ENCODE measurements around the gene CAND1.

The CAND1 gene

GRCh38 chr12:67254372-67255026 lies 14.7 kb upstream of the CAND1 start:
- Histone ChIP-seq H4K20me1 (no peaks in the 10 kb centered on the region), H3K36me3 (no peaks in the 10 kb centered on the region), H3K4me1 (no peaks in the 10 kb centered on the region), H3K4me2 (no peak overlapping the region), H3K4me3 (no peak overlapping the region), H3K27me3 (no peaks in the 10 kb centered on the region), H3K27ac (no peak overlapping the region), H3K9me3 (no peaks in the 10 kb centered on the region), H3K9ac (no peak overlapping the region)
- no peak for TF ChIP-seq Cebpa-rat (IDR thresholded peaks at IDR 0.05)

- no peaks in the 10 kb centered on the region for H3K36me3 ChIP-seq
- H4K20me1 ChIP-seq, result no peaks in the 10 kb centered on the region
- no peaks in the 10 kb centered on the region for H3K27me3 ChIP-seq
- no peak for TF ChIP-seq Cebpa-rat (IDR thresholded peaks at IDR 0.05)
- H3K9me3 ChIP-seq, result no peaks in the 10 kb centered on the region
- no peak overlapping the region for H3K27ac ChIP-seq
- no peak overlapping the region for H3K4me2 ChIP-seq
- no peak overlapping the region for H3K4me3 ChIP-seq
- H3K4me1 ChIP-seq, result no peaks in the 10 kb centered on the region
- no peak overlapping the region for H3K9ac ChIP-seq
Observed at GRCh38 chr12:67256649-67257048, 12.5 kb upstream of the CAND1 start.

GRCh38 chr12:67263471-67263870 lies 5.7 kb upstream of the CAND1 start:
- no peak overlapping the region for H3K9ac ChIP-seq
- no peak overlapping the region for H3K4me3 ChIP-seq
- no peak overlapping the region for H3K4me2 ChIP-seq
- peaks cover 10% of the 10 kb centered on the region for H3K4me1 ChIP-seq
- no peaks in the 10 kb centered on the region for H3K36me3 ChIP-seq
- no peak for TF ChIP-seq Cebpa-rat (IDR thresholded peaks at IDR 0.05)
- no peaks in the 10 kb centered on the region for H4K20me1 ChIP-seq
- 0 out of 2 replicates have a peak, but pooled peaks cover 6% of the 10 kb centered on the region for H3K9me3 ChIP-seq
- no peak overlapping the region for H3K27ac ChIP-seq
- no peaks in the 10 kb centered on the region for H3K27me3 ChIP-seq

- Histone ChIP-seq H3K27me3 (no peaks in the 10 kb centered on the region), H3K4me1 (peaks cover 28% of the 10 kb centered on the region), H3K36me3 (peaks cover 10% of the 10 kb centered on the region; the same call in 1 of the 2 replicates), H3K9ac (peak overlapping the region; percentile 98), H3K4me2 (peak overlapping the region; percentile 88), H3K9me3 (0 out of 2 replicates have a peak, but pooled peaks cover 6% of the 10 kb centered on the region), H4K20me1 (peaks cover 38% of the 10 kb centered on the region), H3K4me3 (peak overlapping the region; percentile 94), H3K27ac (peak overlapping the region; percentile 98)
- TF ChIP-seq Cebpa-rat (IDR thresholded peaks at IDR 0.05), result no peak
Observed at GRCh38 chr12:67268335-67268895, 743 bp upstream of the CAND1 start.

DNA sequence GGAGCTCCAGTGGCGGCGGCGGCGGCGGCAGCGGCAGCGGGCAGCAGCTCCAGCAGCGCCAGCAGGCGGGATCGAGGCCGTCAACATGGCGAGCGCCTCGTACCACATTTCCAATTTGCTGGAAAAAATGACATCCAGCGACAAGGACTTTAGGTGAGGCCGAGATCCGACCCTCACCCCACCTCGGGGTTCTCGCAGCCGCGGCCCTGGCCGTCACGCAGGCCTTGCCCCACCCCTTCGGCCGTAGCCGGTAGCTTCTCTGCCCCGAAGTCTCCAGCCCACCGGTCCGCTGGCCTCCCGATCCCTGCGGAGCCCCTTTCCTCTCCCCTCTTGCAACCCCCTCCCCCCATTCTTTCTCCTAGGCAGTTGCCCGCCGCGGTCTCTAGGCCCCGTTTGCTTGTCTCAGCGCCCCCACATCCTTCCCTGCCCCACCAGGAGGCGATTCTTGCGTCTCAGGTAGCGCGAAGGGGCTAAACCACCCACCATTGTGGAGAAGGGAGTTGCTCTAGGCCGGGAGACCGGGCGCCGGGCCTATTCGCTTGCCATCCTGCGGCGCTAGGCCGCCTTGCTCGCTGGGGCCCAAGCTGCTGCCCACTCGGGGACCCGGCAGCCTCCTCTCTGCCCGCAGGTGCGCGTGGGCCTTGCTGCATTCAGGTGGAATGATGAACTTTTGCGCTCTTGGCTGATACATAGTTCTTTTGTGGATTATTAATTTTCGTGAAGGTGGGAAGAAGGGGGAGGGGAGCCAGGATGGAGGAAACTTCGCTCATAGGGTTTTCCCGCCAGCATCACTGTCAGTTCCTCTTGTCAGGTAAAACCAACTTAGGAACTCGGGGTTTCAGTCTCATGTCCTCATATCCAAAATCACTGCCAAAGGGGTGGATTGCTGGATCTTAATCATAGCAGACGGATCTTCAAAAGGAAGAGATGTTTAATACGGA lies 745 bp downstream of the CAND1 start:
- no peak for TF ChIP-seq Cebpa-rat (IDR thresholded peaks at IDR 0.05)
- Histone ChIP-seq H3K4me2 (peak overlapping the region; percentile 88), H3K27ac (peak overlapping the region; percentile 98), H4K20me1 (peaks cover 53% of the 10 kb centered on the region), H3K4me1 (peaks cover 28% of the 10 kb centered on the region), H3K4me3 (peak overlapping the region; percentile 94), H3K36me3 (peaks cover 24% of the 10 kb centered on the region; the same call in 1 of the 2 replicates), H3K9me3 (0 out of 2 replicates have a peak, but pooled peaks cover 6% of the 10 kb centered on the region), H3K27me3 (no peaks in the 10 kb centered on the region), H3K9ac (peak overlapping the region; percentile 98)

DNA sequence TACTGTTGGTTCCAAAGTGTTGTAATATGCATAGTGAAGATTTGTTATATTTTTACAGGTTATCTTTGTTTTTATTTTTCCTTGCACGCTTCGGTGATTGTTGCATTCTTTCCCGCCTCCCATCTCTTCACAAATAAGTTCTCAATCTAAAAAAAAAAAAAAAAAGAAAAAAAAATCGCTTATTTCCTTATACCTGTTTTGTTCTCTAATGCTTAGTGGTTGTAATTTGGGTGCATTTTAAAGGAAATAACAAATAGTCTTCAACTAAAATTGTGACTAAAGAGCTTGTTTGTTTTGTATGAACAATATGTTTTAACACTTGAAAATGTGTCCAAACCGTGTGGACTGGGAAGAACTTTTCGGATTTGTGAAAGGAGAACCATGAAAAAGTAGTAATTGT lies 1.5 kb downstream of the CAND1 start:
- 0 out of 2 replicates have a peak, but pooled peaks cover 6% of the 10 kb centered on the region for H3K9me3 ChIP-seq
- H3K36me3 ChIP-seq, result peaks cover 30% of the 10 kb centered on the region; the same call in 1 of the 2 replicates
- H3K27me3 ChIP-seq, result no peaks in the 10 kb centered on the region
- H3K27ac ChIP-seq, result peak overlapping the region; percentile 98
- TF ChIP-seq Cebpa-rat (IDR thresholded peaks at IDR 0.05), result no peak
- peak overlapping the region; percentile 88 for H3K4me2 ChIP-seq
- peaks cover 28% of the 10 kb centered on the region for H3K4me1 ChIP-seq
- peaks cover 60% of the 10 kb centered on the region for H4K20me1 ChIP-seq
- H3K9ac ChIP-seq, result peak overlapping the region; percentile 98
- peak overlapping the region; percentile 94 for H3K4me3 ChIP-seq

DNA sequence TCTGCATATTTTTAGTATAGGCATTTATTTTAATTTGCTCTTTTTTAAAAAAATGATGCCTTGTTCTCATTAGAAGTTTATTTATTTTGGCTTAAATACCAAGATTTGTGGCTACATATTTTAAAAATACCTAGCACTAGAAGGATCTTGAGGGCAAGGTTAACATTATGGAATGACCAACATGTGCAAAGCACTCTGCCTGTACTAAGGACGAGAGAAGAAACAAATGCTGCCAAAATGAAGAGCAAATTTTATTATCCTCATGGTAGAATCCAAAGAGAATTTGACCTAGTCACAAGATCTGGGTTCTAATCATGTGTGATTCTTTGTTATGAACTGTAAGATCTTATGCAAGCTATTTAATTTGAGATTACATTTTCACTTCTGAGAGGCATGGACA lies 2.8 kb downstream of the CAND1 start:
- no peak for TF ChIP-seq Cebpa-rat (IDR thresholded peaks at IDR 0.05)
- peaks cover 37% of the 10 kb centered on the region; the same call in 1 of the 2 replicates for H3K36me3 ChIP-seq
- peak overlapping the region; percentile 88 for H3K4me2 ChIP-seq
- peaks cover 74% of the 10 kb centered on the region for H4K20me1 ChIP-seq
- H3K9me3 ChIP-seq, result no peaks in the 10 kb centered on the region
- H3K4me1 ChIP-seq, result peaks cover 28% of the 10 kb centered on the region
- no peaks in the 10 kb centered on the region for H3K27me3 ChIP-seq
- H3K4me3 ChIP-seq, result no peak overlapping the region
- no peak overlapping the region for H3K27ac ChIP-seq
- H3K9ac ChIP-seq, result no peak overlapping the region

DNA sequence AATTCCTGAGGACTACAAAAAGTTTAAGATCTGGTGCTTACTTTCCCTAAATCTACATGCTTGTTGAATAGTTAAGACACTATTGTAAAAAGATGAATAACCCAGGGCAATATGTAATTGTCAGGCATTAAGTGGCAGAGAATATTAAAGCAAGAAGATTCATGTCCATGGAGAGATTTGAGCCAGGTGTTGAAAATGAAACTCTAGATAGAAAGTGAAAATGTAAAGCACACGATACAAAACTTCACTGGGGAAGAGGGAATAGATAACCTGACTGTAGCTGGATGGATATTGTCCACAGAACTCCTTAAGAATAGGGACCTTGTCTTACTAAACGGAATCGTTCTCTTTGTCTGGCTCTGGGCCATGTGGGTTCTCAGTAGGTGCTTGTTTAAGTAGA lies 5.0 kb downstream of the CAND1 start:
- no peak for TF ChIP-seq Cebpa-rat (IDR thresholded peaks at IDR 0.05)
- Histone ChIP-seq H4K20me1 (peaks cover 96% of the 10 kb centered on the region), H3K27me3 (no peaks in the 10 kb centered on the region), H3K4me1 (peaks cover 18% of the 10 kb centered on the region), H3K36me3 (peaks cover 54% of the 10 kb centered on the region), H3K9me3 (no peaks in the 10 kb centered on the region), H3K4me2 (no peak overlapping the region), H3K9ac (no peak overlapping the region), H3K27ac (no peak overlapping the region), H3K4me3 (no peak overlapping the region)

DNA sequence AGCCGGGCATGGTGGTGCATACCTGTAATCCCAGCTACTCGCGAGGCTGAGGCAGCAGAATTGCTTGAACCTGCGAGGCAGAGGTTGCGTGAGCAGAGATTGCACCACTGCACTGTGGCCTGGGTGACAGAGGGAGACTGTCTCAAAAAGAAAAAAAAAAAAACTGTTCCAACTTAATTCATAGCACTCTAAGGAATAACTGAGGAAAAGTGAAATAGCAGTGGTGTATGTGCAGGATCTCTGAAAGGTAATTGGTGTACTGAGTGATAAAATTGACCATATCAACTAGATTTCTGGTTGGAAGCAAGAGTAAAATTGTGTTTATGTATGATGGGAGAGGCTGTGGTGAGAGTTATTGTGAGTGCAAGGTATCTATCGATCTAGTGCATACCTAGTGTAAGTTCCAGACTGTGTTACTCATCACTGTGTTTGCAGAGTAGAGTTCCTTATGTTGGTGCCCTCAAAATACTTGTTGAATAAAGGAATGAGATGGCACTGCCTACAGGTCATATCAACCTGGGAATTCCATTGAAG lies 6.3 kb downstream of the CAND1 start:
- no peak overlapping the region for H3K27ac ChIP-seq
- no peak overlapping the region for H3K4me3 ChIP-seq
- no peaks in the 10 kb centered on the region for H3K9me3 ChIP-seq
- H3K4me1 ChIP-seq, result peaks cover 18% of the 10 kb centered on the region
- no peak for TF ChIP-seq Cebpa-rat (IDR thresholded peaks at IDR 0.05)
- H3K36me3 ChIP-seq, result peaks cover 54% of the 10 kb centered on the region
- peaks cover 100% of the 10 kb centered on the region for H4K20me1 ChIP-seq
- no peak overlapping the region for H3K4me2 ChIP-seq
- no peak overlapping the region for H3K9ac ChIP-seq
- H3K27me3 ChIP-seq, result no peaks in the 10 kb centered on the region

All from BLaER1 (cell line).